ENCODE measurements around the gene PCDHB10.
"Not testable (repeated sequence)": the region's sequence is repeated elsewhere in the genome, so short reads cannot be mapped to it uniquely, and the experiment has no call there.

DNA sequence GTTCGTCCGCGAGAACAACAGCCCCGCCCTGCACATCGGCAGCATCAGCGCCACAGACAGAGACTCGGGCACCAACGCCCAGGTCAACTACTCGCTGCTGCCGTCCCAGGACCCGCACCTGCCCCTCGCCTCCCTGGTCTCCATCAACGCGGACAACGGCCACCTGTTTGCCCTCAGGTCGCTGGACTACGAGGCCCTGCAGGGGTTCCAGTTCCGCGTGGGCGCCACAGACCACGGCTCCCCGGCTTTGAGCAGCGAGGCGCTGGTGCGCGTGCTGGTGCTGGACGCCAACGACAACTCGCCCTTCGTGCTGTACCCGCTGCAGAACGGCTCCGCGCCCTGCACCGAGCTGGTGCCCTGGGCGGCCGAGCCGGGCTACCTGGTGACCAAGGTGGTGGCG is 18.1 kb downstream of the PCDHB10 start:
- TF ChIP-seq, protein P1, sequence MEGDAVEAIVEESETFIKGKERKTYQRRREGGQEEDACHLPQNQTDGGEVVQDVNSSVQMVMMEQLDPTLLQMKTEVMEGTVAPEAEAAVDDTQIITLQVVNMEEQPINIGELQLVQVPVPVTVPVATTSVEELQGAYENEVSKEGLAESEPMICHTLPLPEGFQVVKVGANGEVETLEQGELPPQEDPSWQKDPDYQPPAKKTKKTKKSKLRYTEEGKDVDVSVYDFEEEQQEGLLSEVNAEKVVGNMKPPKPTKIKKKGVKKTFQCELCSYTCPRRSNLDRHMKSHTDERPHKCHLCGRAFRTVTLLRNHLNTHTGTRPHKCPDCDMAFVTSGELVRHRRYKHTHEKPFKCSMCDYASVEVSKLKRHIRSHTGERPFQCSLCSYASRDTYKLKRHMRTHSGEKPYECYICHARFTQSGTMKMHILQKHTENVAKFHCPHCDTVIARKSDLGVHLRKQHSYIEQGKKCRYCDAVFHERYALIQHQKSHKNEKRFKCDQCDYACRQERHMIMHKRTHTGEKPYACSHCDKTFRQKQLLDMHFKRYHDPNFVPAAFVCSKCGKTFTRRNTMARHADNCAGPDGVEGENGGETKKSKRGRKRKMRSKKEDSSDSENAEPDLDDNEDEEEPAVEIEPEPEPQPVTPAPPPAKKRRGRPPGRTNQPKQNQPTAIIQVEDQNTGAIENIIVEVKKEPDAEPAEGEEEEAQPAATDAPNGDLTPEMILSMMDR (IDR thresholded peaks at IDR 0.05) = not testable (repeated sequence)
- not testable (repeated sequence) for TF ChIP-seq POLR2A, EP300, POLR2AphosphoS5 (IDR thresholded peaks at IDR 0.05)

All from upper lobe of left lung (tissue), 4 donors.